Panc1 (cell line): ENCODE data around the gene SLC1A3.

Source experiments
- POLR2AphosphoS5 ChIP-seq: IDR thresholded peaks from 2 replicates; pipeline ENCODE4 v1.6.1; 2012; ENCODE audit warnings: mild to moderate bottlenecking, low read depth, low read length, moderate library complexity
- TCF7L2 ChIP-seq: IDR thresholded peaks from 2 replicates; pipeline ENCODE4 v1.6.1; 2011; ENCODE audit warnings: mild to moderate bottlenecking, low read depth, low read length, inconsistent platforms
- TF ChIP-seq, protein P1 (sequence below): fragments of 450-650 bp; IDR thresholded peaks from 2 replicates; pipeline ENCODE4 v1.5.1; 2017; ENCODE audit warnings: mild to moderate bottlenecking

DNA sequence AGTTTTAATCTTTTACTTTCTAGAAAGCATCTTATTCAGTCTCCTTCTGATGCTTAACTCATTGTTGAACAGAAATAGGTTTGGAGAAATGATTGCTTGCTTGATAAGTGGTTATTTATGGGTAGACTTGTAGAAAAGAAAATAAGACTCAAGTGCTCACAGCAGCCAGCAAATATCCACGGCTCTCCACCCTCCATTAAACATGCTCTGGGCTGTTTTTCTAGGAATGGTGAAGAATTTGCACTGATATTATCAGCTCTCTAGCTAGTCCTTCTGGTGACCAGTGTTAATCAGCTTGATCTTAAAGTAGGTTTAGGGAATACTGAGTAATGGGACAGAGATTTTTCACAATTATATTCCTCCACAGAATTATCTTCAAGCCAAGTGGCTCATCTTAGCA lies 60.6 kb downstream of the SLC1A3 start:
- TF ChIP-seq, protein P1, sequence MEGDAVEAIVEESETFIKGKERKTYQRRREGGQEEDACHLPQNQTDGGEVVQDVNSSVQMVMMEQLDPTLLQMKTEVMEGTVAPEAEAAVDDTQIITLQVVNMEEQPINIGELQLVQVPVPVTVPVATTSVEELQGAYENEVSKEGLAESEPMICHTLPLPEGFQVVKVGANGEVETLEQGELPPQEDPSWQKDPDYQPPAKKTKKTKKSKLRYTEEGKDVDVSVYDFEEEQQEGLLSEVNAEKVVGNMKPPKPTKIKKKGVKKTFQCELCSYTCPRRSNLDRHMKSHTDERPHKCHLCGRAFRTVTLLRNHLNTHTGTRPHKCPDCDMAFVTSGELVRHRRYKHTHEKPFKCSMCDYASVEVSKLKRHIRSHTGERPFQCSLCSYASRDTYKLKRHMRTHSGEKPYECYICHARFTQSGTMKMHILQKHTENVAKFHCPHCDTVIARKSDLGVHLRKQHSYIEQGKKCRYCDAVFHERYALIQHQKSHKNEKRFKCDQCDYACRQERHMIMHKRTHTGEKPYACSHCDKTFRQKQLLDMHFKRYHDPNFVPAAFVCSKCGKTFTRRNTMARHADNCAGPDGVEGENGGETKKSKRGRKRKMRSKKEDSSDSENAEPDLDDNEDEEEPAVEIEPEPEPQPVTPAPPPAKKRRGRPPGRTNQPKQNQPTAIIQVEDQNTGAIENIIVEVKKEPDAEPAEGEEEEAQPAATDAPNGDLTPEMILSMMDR, result no peak
- no peak for TF ChIP-seq TCF7L2
- no peak for TF ChIP-seq POLR2AphosphoS5
